Erythroblast (primary cell): ENCODE results near the gene CYB5R4.

ENCODE experiments used
- DNase-seq, 2 experiments: peaks; one replicate each; lab custom pipeline; 2025; lab: John Stamatoyannopoulos, UW
- GATA1 ChIP-seq: IDR thresholded peaks from 2 replicates; pipeline ENCODE4 v1.6.1; 2011; ENCODE audit warnings: low read depth, mild to moderate bottlenecking, control low read depth, low read length, moderate library complexity
- POLR2A ChIP-seq: IDR thresholded peaks from 2 replicates; pipeline ENCODE4 v1.6.1; 2011; ENCODE audit warnings: mild to moderate bottlenecking, low read length

The CYB5R4 gene

GRCh38 chr6:83859410-83860358 lies at the start of gene CYB5R4:
CYB5R4 (plus strand) TSS chr6:83859689; CDS start chr6:83859783, 94 bp downstream.
- TF ChIP-seq POLR2A = peak; percentile 93
- TF ChIP-seq GATA1 = no peak
- DNase-seq = peak; percentile 96 to 97

- TF ChIP-seq POLR2A (no peak), GATA1 (no peak)
- DNase-seq = no peak
Observed at GRCh38 chr6:83812595-83812994, 46.9 kb upstream of the CYB5R4 start.

- DNase-seq = no peak
- TF ChIP-seq POLR2A = no peak
- no peak for TF ChIP-seq GATA1
Observed at GRCh38 chr6:83815631-83816272, 43.7 kb upstream of the CYB5R4 start.

- DNase-seq = no peak
- TF ChIP-seq GATA1 (no peak), POLR2A (no peak)
Observed at GRCh38 chr6:83822629-83823169, 36.8 kb upstream of the CYB5R4 start.

GRCh38 chr6:83824388-83824801 lies 35.1 kb upstream of the CYB5R4 start:
- TF ChIP-seq POLR2A (no peak), GATA1 (no peak)
- no peak for DNase-seq

- no peak for TF ChIP-seq GATA1
- no peak for DNase-seq
Observed at GRCh38 chr6:83824831-83825230, 34.7 kb upstream of the CYB5R4 start.

- TF ChIP-seq POLR2A (no peak), GATA1 (no peak)
- DNase-seq = no peak
Observed at GRCh38 chr6:83827050-83827449, 32.4 kb upstream of the CYB5R4 start.

GRCh38 chr6:83838727-83839126 lies 20.8 kb upstream of the CYB5R4 start:
- TF ChIP-seq GATA1 (no peak), POLR2A (no peak)
- DNase-seq = no peak

- DNase-seq = no peak
- no peak for TF ChIP-seq GATA1
Observed at GRCh38 chr6:83844170-83844569, 15.3 kb upstream of the CYB5R4 start.

GRCh38 chr6:83846291-83846690 lies 13.2 kb upstream of the CYB5R4 start:
- no peak for TF ChIP-seq POLR2A
- no peak for TF ChIP-seq GATA1
- DNase-seq = no peak

- no peak for DNase-seq
- TF ChIP-seq GATA1 (no peak), POLR2A (no peak)
Observed at GRCh38 chr6:83847179-83847578, 12.3 kb upstream of the CYB5R4 start.

GRCh38 chr6:83849127-83849526 lies 10.4 kb upstream of the CYB5R4 start:
- DNase-seq = no peak
- no peak for TF ChIP-seq POLR2A
- TF ChIP-seq GATA1 = no peak

- TF ChIP-seq POLR2A (no peak), GATA1 (no peak)
- DNase-seq = no peak
Observed at GRCh38 chr6:83849610-83850009, 9.9 kb upstream of the CYB5R4 start.

GRCh38 chr6:83852528-83853177 lies 6.8 kb upstream of the CYB5R4 start:
- no peak for DNase-seq
- TF ChIP-seq GATA1 = no peak
- no peak for TF ChIP-seq POLR2A
